ENCODE measurements around the gene FLT3.

DNA sequence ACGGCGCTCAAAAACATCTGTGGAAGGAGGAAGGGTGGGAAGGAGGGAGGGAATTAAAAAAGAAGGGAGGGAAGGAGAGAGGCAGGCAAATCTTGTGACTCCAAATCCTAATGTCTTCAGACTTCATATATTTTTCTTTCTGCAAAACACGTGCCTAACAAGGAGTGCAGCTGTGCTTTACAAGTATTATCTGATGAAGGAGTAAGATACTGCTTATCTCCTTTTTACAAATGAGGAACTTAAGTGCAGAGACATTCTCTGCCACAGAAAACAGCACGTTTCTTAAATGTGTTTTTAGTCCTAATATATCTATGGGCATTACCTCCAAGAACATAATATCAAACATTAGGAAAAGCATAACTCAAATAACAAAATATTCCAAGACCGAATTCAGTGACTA is 6.5 kb downstream of the FLT3 start:
- no peak for TF ChIP-seq POLR2AphosphoS5 (IDR thresholded peaks at IDR 0.05)
- TF ChIP-seq, protein P1, sequence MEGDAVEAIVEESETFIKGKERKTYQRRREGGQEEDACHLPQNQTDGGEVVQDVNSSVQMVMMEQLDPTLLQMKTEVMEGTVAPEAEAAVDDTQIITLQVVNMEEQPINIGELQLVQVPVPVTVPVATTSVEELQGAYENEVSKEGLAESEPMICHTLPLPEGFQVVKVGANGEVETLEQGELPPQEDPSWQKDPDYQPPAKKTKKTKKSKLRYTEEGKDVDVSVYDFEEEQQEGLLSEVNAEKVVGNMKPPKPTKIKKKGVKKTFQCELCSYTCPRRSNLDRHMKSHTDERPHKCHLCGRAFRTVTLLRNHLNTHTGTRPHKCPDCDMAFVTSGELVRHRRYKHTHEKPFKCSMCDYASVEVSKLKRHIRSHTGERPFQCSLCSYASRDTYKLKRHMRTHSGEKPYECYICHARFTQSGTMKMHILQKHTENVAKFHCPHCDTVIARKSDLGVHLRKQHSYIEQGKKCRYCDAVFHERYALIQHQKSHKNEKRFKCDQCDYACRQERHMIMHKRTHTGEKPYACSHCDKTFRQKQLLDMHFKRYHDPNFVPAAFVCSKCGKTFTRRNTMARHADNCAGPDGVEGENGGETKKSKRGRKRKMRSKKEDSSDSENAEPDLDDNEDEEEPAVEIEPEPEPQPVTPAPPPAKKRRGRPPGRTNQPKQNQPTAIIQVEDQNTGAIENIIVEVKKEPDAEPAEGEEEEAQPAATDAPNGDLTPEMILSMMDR (IDR thresholded peaks at IDR 0.05): no peak

All from sigmoid colon (tissue), 4 donors.